ENCODE measurements around the gene CIBAR2. TPM values are rescaled to one million over a fixed set of nuclear protein-coding genes. Genes with fewer than 3 reads are reported as not detected.

Gene CIBAR2
- total RNA-seq, 1 donor from 2014 or later, result not detected

DNA sequence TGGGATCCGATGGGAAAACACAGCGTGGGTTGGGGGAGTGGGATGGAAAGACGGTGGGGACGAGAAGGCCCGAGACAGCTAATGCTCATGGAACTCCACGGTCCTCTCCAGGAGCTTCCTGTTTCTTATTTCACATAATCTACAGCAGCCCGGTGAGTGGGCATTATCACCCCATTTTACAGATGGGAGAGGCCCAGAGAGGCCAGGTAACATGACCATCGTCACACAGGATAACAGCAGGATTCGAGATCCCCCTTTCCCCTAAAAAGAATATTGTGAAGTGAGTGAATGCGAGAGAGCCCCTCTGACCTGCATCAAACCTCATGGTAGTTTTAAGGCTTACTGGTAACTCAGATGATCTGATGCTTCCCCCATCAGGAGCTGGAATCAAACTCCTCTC, 12.0 kb downstream of the CIBAR2 start:
- peaks cover 6% of the 10 kb centered on the region for H3K4me1 Mint-ChIP-seq (ENCODE audit: low read depth)
- intact Hi-C loops (cut with micrococcal nuclease), result no loop called here
- no peak overlapping the region for H3K27ac Mint-ChIP-seq

GRCh38 chr16:85098565-85098964, 13.7 kb downstream of the CIBAR2 start:
- Mint-ChIP-seq H3K4me3 (ENCODE audit: low read depth) (no peak overlapping the region), H3K27ac (no peak overlapping the region), H3K36me3 (ENCODE audit: low read depth) (no peaks in the 10 kb centered on the region), H3K4me1 (ENCODE audit: low read depth) (no peaks in the 10 kb centered on the region), H3K27me3 (ENCODE audit: low read depth) (no peaks in the 10 kb centered on the region), H3K9me3 (no peaks in the 10 kb centered on the region)
- intact Hi-C loops (cut with micrococcal nuclease), result no loop called here
- DNase-seq (ENCODE audit: low spot score), result no peak

More for the DNA sequence above, 12.0 kb downstream of the CIBAR2 start:
- no peaks in the 10 kb centered on the region for H3K9me3 Mint-ChIP-seq
- H3K27me3 Mint-ChIP-seq (ENCODE audit: low read depth), result no peaks in the 10 kb centered on the region
- no peak overlapping the region for H3K4me3 Mint-ChIP-seq (ENCODE audit: low read depth)
- H3K36me3 Mint-ChIP-seq (ENCODE audit: low read depth), result no peaks in the 10 kb centered on the region
- no peak for DNase-seq (ENCODE audit: low spot score)

GRCh38 chr16:85096921-85097320, 15.4 kb downstream of the CIBAR2 start:
- Mint-ChIP-seq H3K9me3 (no peaks in the 10 kb centered on the region), H3K4me1 (ENCODE audit: low read depth) (no peaks in the 10 kb centered on the region), H3K27ac (no peak overlapping the region), H3K27me3 (ENCODE audit: low read depth) (no peaks in the 10 kb centered on the region), H3K36me3 (ENCODE audit: low read depth) (no peaks in the 10 kb centered on the region), H3K4me3 (ENCODE audit: low read depth) (no peak overlapping the region)
- intact Hi-C loops (cut with micrococcal nuclease), result no loop called here
- no peak for DNase-seq (ENCODE audit: low spot score)

- Mint-ChIP-seq H3K36me3 (ENCODE audit: low read depth) (no peaks in the 10 kb centered on the region), H3K9me3 (no peaks in the 10 kb centered on the region), H3K4me1 (ENCODE audit: low read depth) (no peaks in the 10 kb centered on the region), H3K27ac (no peak overlapping the region), H3K27me3 (ENCODE audit: low read depth) (no peaks in the 10 kb centered on the region), H3K4me3 (ENCODE audit: low read depth) (no peak overlapping the region)
- intact Hi-C loops (cut with micrococcal nuclease), result no loop called here
- no peak for DNase-seq (ENCODE audit: low spot score)
Measured at GRCh38 chr16:85094812-85095211, 17.5 kb downstream of the CIBAR2 start.

- intact Hi-C loops (cut with micrococcal nuclease), result no loop called here
- Mint-ChIP-seq H3K36me3 (ENCODE audit: low read depth) (no peaks in the 10 kb centered on the region), H3K27ac (no peak overlapping the region), H3K27me3 (ENCODE audit: low read depth) (no peaks in the 10 kb centered on the region), H3K4me1 (ENCODE audit: low read depth) (no peaks in the 10 kb centered on the region), H3K9me3 (no peaks in the 10 kb centered on the region), H3K4me3 (ENCODE audit: low read depth) (no peak overlapping the region)
- no peak for DNase-seq (ENCODE audit: low spot score)
Measured at GRCh38 chr16:85094176-85094805, 18.0 kb downstream of the CIBAR2 start.

GRCh38 chr16:85093705-85094104, 18.6 kb downstream of the CIBAR2 start:
- H3K4me1 Mint-ChIP-seq (ENCODE audit: low read depth), result no peaks in the 10 kb centered on the region
- H3K27ac Mint-ChIP-seq, result no peak overlapping the region
- H3K4me3 Mint-ChIP-seq (ENCODE audit: low read depth), result no peak overlapping the region
- intact Hi-C loops (cut with micrococcal nuclease), result no loop called here
- no peak for DNase-seq (ENCODE audit: low spot score)
- no peaks in the 10 kb centered on the region for H3K9me3 Mint-ChIP-seq
- H3K36me3 Mint-ChIP-seq (ENCODE audit: low read depth), result no peaks in the 10 kb centered on the region
- H3K27me3 Mint-ChIP-seq (ENCODE audit: low read depth), result no peaks in the 10 kb centered on the region

DNA sequence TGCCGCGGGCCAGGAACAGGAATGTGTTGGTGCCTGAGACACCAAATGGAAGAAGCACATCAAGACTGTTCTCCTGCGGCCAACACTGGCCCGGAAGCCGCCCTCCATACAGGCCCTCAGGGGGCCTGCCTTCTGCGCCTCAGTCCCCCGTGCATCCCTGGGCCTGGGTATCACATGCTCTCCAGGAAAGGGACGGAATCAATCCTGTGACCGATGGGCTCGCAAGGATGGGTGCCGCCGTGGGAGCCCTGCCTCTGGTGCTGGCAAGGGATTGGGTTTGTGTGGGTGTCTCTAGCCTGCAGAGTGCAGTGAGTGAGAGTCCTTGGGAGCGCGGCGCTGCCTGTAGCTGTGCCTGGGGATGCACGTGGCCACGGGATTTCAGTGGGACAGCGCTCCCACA, 19.4 kb downstream of the CIBAR2 start:
- Mint-ChIP-seq H3K9me3 (no peaks in the 10 kb centered on the region), H3K27me3 (ENCODE audit: low read depth) (no peaks in the 10 kb centered on the region), H3K27ac (no peak overlapping the region), H3K36me3 (ENCODE audit: low read depth) (no peaks in the 10 kb centered on the region), H3K4me3 (ENCODE audit: low read depth) (no peak overlapping the region), H3K4me1 (ENCODE audit: low read depth) (no peaks in the 10 kb centered on the region)
- DNase-seq (ENCODE audit: low spot score), result no peak
- intact Hi-C loops (cut with micrococcal nuclease), result no loop called here

GRCh38 chr16:85092309-85092708, 20.0 kb downstream of the CIBAR2 start:
- no peak for DNase-seq (ENCODE audit: low spot score)
- Mint-ChIP-seq H3K4me3 (ENCODE audit: low read depth) (no peak overlapping the region), H3K9me3 (no peaks in the 10 kb centered on the region), H3K4me1 (ENCODE audit: low read depth) (no peaks in the 10 kb centered on the region), H3K27ac (no peak overlapping the region), H3K27me3 (ENCODE audit: low read depth) (no peaks in the 10 kb centered on the region), H3K36me3 (ENCODE audit: low read depth) (no peaks in the 10 kb centered on the region)
- intact Hi-C loops (cut with micrococcal nuclease), result no loop called here

DNA sequence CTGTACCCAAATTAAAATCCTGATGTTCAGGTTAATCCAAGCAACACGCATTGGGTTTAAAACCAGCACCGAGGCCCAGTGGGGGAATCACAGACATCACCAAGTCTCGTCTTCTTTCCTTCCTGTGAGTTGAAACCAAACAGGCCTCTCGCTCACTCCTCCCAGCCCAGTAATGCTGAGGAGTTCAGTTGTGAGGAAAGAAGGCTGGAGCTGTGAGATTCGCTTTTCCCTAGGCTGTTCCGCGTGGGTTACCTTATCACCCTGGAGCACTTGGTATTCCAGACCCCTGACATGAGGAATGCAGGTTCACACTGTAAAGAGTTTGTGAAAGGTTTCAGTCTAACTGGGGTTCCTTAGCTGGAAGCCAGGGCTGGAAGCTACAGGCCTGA, 20.8 kb downstream of the CIBAR2 start:
- DNase-seq (ENCODE audit: low spot score), result no peak
- Mint-ChIP-seq H3K4me1 (ENCODE audit: low read depth) (peaks cover 2% of the 10 kb centered on the region), H3K27me3 (ENCODE audit: low read depth) (no peaks in the 10 kb centered on the region), H3K36me3 (ENCODE audit: low read depth) (no peaks in the 10 kb centered on the region), H3K4me3 (ENCODE audit: low read depth) (no peak overlapping the region), H3K27ac (no peak overlapping the region), H3K9me3 (no peaks in the 10 kb centered on the region)
- intact Hi-C loops (cut with micrococcal nuclease), result no loop called here

DNA sequence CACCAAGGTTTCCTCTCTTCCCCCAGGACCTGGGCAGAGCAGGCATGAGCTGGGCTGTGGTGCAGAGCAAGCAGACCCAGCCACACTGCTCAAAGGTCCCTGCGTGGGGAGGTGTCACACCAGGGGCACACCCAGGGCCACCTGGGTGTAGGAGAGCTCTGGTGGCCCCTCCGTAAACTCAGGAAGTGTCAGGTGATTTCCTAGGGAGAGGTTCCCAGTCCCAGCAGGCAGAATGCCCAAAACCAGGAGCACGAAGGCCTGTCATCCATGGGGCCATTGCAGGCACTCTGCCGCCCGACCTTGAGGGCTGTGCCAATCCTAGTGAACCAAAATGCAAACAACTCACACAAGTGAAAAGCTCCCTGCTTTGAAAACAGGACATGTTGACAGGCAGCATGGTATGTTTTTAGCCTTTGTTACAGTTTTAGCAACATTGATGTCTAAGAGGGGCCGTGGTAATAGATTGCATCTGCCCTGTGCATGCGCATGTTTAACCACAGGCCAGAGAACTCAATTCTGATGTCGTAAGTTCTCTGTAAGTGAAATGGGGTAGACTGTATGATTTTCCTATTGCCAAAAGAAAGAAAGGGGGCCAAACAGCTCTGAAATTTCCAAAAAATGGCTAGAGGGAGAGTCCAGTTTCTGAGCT, 21.3 kb downstream of the CIBAR2 start:
- H3K9me3 Mint-ChIP-seq, result no peaks in the 10 kb centered on the region
- no peak for DNase-seq (ENCODE audit: low spot score)
- H3K4me1 Mint-ChIP-seq (ENCODE audit: low read depth), result peaks cover 2% of the 10 kb centered on the region
- H3K36me3 Mint-ChIP-seq (ENCODE audit: low read depth), result no peaks in the 10 kb centered on the region
- no peak overlapping the region for H3K27ac Mint-ChIP-seq
- no peak overlapping the region for H3K4me3 Mint-ChIP-seq (ENCODE audit: low read depth)
- intact Hi-C loops (cut with micrococcal nuclease), result no loop called here
- no peaks in the 10 kb centered on the region for H3K27me3 Mint-ChIP-seq (ENCODE audit: low read depth)

GRCh38 chr16:85090181-85090580, 22.1 kb downstream of the CIBAR2 start:
- H3K4me1 Mint-ChIP-seq (ENCODE audit: low read depth), result peaks cover 2% of the 10 kb centered on the region

DNA sequence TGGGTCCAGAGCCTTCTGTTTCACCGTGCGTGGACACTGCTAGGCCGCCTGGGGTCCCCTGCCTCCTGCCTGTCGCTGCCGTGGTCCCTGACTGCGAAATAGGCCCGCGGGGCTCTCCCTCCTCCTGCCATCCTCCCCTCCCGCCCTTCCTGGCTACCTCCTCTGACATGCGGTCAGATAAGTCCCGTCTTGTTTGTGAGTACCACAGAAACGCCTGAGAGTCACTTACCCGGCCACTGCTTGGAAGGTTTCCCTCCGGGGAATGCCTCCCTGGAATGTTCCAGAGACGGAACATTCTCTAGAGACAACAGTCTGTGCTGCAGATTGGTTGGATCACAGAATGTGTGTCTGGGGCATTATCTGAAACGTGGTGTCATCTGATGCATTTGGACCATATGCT, 22.7 kb downstream of the CIBAR2 start:
- intact Hi-C loops (cut with micrococcal nuclease), result loop anchor here (5.0 kb wide), 1 partner anchor 77 kb away; the partner anchor contains the start of gene ZDHHC7
- no peak for DNase-seq (ENCODE audit: low spot score)
- Mint-ChIP-seq H3K36me3 (ENCODE audit: low read depth) (no peaks in the 10 kb centered on the region), H3K4me3 (ENCODE audit: low read depth) (no peak overlapping the region), H3K27me3 (ENCODE audit: low read depth) (no peaks in the 10 kb centered on the region), H3K9me3 (no peaks in the 10 kb centered on the region), H3K27ac (no peak overlapping the region), H3K4me1 (ENCODE audit: low read depth) (peaks cover 2% of the 10 kb centered on the region)

More at GRCh38 chr16:85090181-85090580, 22.1 kb downstream of the CIBAR2 start:
- no peak for DNase-seq (ENCODE audit: low spot score)
- intact Hi-C loops (cut with micrococcal nuclease), result no loop called here
- Mint-ChIP-seq H3K36me3 (ENCODE audit: low read depth) (no peaks in the 10 kb centered on the region), H3K27ac (no peak overlapping the region), H3K9me3 (no peaks in the 10 kb centered on the region), H3K27me3 (ENCODE audit: low read depth) (no peaks in the 10 kb centered on the region), H3K4me3 (ENCODE audit: low read depth) (no peak overlapping the region)

GRCh38 chr16:85088570-85089199, 23.6 kb downstream of the CIBAR2 start:
- DNase-seq (ENCODE audit: low spot score), result no peak
- Mint-ChIP-seq H3K4me1 (ENCODE audit: low read depth) (peaks cover 2% of the 10 kb centered on the region), H3K4me3 (ENCODE audit: low read depth) (no peak overlapping the region), H3K27ac (no peak overlapping the region), H3K36me3 (ENCODE audit: low read depth) (no peaks in the 10 kb centered on the region), H3K9me3 (no peaks in the 10 kb centered on the region), H3K27me3 (ENCODE audit: low read depth) (no peaks in the 10 kb centered on the region)
- intact Hi-C loops (cut with micrococcal nuclease), result loop anchor here (5.0 kb wide), 1 partner anchor 76 kb away; the partner anchor contains the start of gene ZDHHC7

Data from activated T-helper 2 cell treated with anti-CD3 and anti-CD28 coated beads, Interferon-gamma antibody, Interleukin-2, Interleukin-4, amounts not matched to agents 10 μg/mL and 5 μg/mL and 100 μg/mL, durations not matched to agents 14 hours and 24 hours and 36 hours (primary cell).